Gastroesophageal sphincter (tissue), 4 donors: Measurements from ENCODE around the gene CDC5L. TPM values are rescaled to one million over a fixed set of nuclear protein-coding genes. Genes with fewer than 3 reads are reported as not detected.
A peak's percentile ranks its signal among the peaks of the same experiment; 100 is the strongest.

Experiments
- ATAC-seq: fragments of 150-250 bp; one replicate; pipeline ENCODE4 v1.9.1; 2016; ENCODE audit warnings: mild to moderate bottlenecking, moderate library complexity
- H3K27ac ChIP-seq, 4 donors: fragments of 200-600 bp; sonication (generic) in 3 of 4; 1 replicate in 3 of 4; 2 replicates in 1 of 4; pipeline ENCODE4 v1.5.1; 2016 to 2019
- H3K27me3 ChIP-seq: fragments of 200-600 bp; sonication (generic); one replicate; pipeline ENCODE4 v1.5.1; 2019
- H3K36me3 ChIP-seq, 2 donors: fragments of 200-600 bp; sonication (generic); one replicate each; pipeline ENCODE4 v1.5.1; 2019; ENCODE audit warnings: control low read depth in 1 of 2
- H3K4me1 ChIP-seq, 3 donors: fragments of 200-600 bp; sonication (generic); 1 replicate in 2 of 3; 2 replicates in 1 of 3; pipeline ENCODE4 v1.5.1; 2016 to 2019; ENCODE audit warnings: control low read depth in 2 of 3
- H3K4me3 ChIP-seq, 2 donors: fragments of 200-600 bp; sonication (generic); one replicate each; pipeline ENCODE4 v1.5.1; 2019; ENCODE audit warnings: mild to moderate bottlenecking in 1 of 2, moderate library complexity in 1 of 2
- H3K9me3 ChIP-seq, 3 donors: fragments of 200-600 bp; sonication (generic); one replicate each; pipeline ENCODE4 v1.5.1; 2017 to 2019; ENCODE audit warnings: control low read depth in 2 of 3
- CTCF ChIP-seq, 4 experiments: fragments of 200-600 bp in 2 of 4; fragments of 450-650 bp in 2 of 4; sonication (generic) in 1 of 4; IDR thresholded peaks; one replicate each; pipeline ENCODE4 v1.5.1; 2017 to 2019; ENCODE audit warnings: antibody characterized with exemption in 4 of 4, mild to moderate bottlenecking in 2 of 4, moderate library complexity in 2 of 4
- EP300 ChIP-seq: sonication (generic); formaldehyde crosslinking; IDR thresholded peaks from one replicate; pipeline ENCODE4 v1.6.1; 2017; ENCODE audit warnings: antibody characterized with exemption, mild to moderate bottlenecking
- POLR2A ChIP-seq, 2 donors: fragments of 450-650 bp; IDR thresholded peaks; one replicate each; pipeline ENCODE4 v1.6.1; 2017; ENCODE audit warnings: antibody characterized with exemption in 2 of 2, mild to moderate bottlenecking in 2 of 2, moderate library complexity in 1 of 2
- POLR2AphosphoS5 ChIP-seq: sonication (generic); formaldehyde crosslinking; IDR thresholded peaks from one replicate; pipeline ENCODE4 v1.6.1; 2017; ENCODE audit warnings: antibody characterized with exemption
- WGBS, 2 donors: methylation state at CpG; one replicate each; pipeline ENCODE4 v1.1.5; 2018; ENCODE audit warnings: low coverage in 1 of 2; 5-methylcytosine and 5-hydroxymethylcytosine counted together
- total RNA-seq, 4 donors: library from RNA; depleted of rRNA; stranded (reverse); fragments of >200 nt; gene quantifications; one replicate each; pipeline ENCODE4 v1.1.0, GENCODE V29; 2016

Gene CDC5L
- total RNA-seq, result 10 to 100 TPM; 23.3 to 32.1 (median 28.5) TPM

DNA sequence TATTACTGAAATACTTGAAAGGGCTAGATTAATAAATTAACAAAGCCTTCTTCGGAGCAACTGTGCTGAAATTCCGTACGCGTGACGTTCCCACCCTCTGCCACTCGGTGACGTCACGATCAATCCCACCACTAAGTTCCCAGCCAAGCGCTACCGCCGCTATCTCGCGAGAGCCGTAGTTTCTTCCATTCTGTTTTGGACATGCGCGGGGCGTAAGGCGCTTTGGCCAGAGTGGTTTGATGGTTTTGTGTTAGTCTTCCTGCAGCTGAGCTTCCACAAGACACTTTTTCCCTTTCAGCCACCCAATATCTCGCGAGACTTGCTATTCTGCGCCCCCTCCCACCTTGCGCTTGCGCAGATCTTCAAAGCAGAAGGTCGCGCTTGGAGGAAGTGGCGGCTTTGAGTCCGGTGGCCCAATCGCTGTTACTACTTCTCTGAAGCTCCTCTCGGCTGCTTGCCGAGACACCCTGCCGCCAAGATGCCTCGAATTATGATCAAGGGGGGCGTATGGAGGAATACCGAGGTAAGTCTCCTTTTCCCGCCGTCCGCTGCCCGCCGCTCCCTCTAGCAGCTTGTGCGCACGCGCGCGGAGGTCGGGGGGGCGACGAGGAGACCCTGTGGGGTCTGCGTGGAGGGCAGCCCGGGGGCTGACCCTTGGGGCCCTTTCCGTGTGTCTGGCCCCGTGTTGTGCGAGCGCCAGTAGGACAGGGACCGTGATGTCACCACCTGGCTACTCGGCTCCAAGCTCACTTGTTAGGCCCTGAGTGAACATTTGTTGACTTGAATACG lies at the start of gene CDC5L:
Gene CDC5L, plus strand, starts transcription at position 361 of the 789 bp plus-strand sequence. Its CDS starts 118 bp downstream, at position 479.
- H3K4me3 ChIP-seq, result peak within 1 kb of the TSS; percentile 72 to 73
- no peaks in the 10 kb centered on the region for H3K9me3 ChIP-seq
- peak within 1 kb of the TSS; percentile 90 to 95 (median 94) for H3K27ac ChIP-seq
- WGBS, 2 donors, result 0 to 1% methylated on average over 23 to 49 of the region's 56 CpGs
- no peaks in the 10 kb centered on the region for H3K27me3 ChIP-seq
- H3K36me3 ChIP-seq, result peaks cover 0 to 19% of the 10 kb centered on the region in 2 donors
- peak; percentile 78 to 88 for TF ChIP-seq POLR2A (IDR thresholded peaks at IDR 0.05)
- TF ChIP-seq POLR2AphosphoS5, result peak; percentile 82
- no peak for TF ChIP-seq CTCF (IDR thresholded peaks at IDR 0.05)
- no peak for TF ChIP-seq EP300
- ATAC-seq, result peak; percentile 94
- H3K4me1 ChIP-seq, result peaks cover 14 to 35% (median 16%) of the 10 kb centered on the region in 3 donors

- TF ChIP-seq EP300 (no peak), CTCF (IDR thresholded peaks at IDR 0.05) (peak; percentile 62 to 79 (median 70))
- no peak overlapping the region for H3K4me3 ChIP-seq
- H3K4me1 ChIP-seq, result peaks cover 0 to 23% (median 0%) of the 10 kb centered on the region in 3 donors
- whole genome bisulfite sequencing, 2 donors, result 0 to 5% methylated on average over 3 to 8 of the region's 11 CpGs
- peak overlapping the region in 2 of 4 donors; percentile 38 to 61 for H3K27ac ChIP-seq
- no peaks in the 10 kb centered on the region for H3K9me3 ChIP-seq
- H3K27me3 ChIP-seq, result peaks cover 22% of the 10 kb centered on the region
- no peaks in the 10 kb centered on the region for H3K36me3 ChIP-seq
- peak; percentile 72 for ATAC-seq
Observed at GRCh38 chr6:44338228-44339122, 49.0 kb upstream of the CDC5L start.

GRCh38 chr6:44339301-44339700 lies 48.2 kb upstream of the CDC5L start:
- ATAC-seq, result no peak
- H3K36me3 ChIP-seq, result no peaks in the 10 kb centered on the region

More at GRCh38 chr6:44339301-44339700, 48.2 kb upstream of the CDC5L start:
- WGBS, 2 donors, result 79% methylated on average over 5 of the region's 5 CpGs; no CpG with 5 or more reads in 1 of the 2 donors
- Histone ChIP-seq H3K4me3 (no peak overlapping the region), H3K4me1 (peaks cover 0 to 23% (median 0%) of the 10 kb centered on the region in 3 donors), H3K9me3 (no peaks in the 10 kb centered on the region), H3K27me3 (peaks cover 24% of the 10 kb centered on the region), H3K27ac (peak overlapping the region in 2 of 4 donors; percentile 38 to 61)
- TF ChIP-seq CTCF (IDR thresholded peaks at IDR 0.05) (no peak), POLR2A (IDR thresholded peaks at IDR 0.05) (no peak), POLR2AphosphoS5 (no peak), EP300 (no peak)
